ENCODE measurements around the gene IL1RAPL2. TPM values are rescaled to one million over a fixed set of nuclear protein-coding genes. Genes with fewer than 3 reads are reported as not detected.

IL1RAPL2 gene
- total RNA-seq, 4 donors from 2014 or later: 0.16 TPM; not detected in 3

DNA sequence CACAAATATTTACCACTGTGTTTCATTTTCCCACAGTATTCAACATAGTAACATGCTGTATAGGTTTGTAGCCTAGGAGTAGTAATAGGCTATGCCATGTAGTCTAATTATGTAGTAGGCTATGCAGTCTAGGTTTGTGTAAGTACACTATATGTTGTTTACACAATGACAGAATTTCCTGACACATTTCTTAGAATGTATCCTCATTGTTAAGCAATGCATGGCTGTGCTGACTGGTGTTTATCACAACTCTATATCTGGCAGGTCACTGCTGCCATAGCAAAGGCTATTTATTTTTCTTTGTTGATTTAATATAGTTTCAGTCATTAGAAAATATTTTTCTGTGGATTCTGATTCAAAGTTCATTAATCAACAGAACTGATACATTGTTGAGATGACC lies 762.8 kb downstream of the IL1RAPL2 start:
- Histone ChIP-seq H3K36me3 (no peaks in the 10 kb centered on the region), H3K4me1 (no peaks in the 10 kb centered on the region), H3K27me3 (no peaks in the 10 kb centered on the region), H3K4me3 (no peak overlapping the region), H3K9me3 (no peaks in the 10 kb centered on the region), H3K27ac (no peak overlapping the region)
- TF ChIP-seq, protein P1, sequence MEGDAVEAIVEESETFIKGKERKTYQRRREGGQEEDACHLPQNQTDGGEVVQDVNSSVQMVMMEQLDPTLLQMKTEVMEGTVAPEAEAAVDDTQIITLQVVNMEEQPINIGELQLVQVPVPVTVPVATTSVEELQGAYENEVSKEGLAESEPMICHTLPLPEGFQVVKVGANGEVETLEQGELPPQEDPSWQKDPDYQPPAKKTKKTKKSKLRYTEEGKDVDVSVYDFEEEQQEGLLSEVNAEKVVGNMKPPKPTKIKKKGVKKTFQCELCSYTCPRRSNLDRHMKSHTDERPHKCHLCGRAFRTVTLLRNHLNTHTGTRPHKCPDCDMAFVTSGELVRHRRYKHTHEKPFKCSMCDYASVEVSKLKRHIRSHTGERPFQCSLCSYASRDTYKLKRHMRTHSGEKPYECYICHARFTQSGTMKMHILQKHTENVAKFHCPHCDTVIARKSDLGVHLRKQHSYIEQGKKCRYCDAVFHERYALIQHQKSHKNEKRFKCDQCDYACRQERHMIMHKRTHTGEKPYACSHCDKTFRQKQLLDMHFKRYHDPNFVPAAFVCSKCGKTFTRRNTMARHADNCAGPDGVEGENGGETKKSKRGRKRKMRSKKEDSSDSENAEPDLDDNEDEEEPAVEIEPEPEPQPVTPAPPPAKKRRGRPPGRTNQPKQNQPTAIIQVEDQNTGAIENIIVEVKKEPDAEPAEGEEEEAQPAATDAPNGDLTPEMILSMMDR (IDR thresholded peaks at IDR 0.05): no peak
- TF ChIP-seq EP300 (IDR thresholded peaks at IDR 0.05; ENCODE audit: low read depth): no peak
- TF ChIP-seq POLR2AphosphoS5 (IDR thresholded peaks at IDR 0.05): no peak
- no peak for TF ChIP-seq POLR2A (IDR thresholded peaks at IDR 0.05)
- in situ Hi-C loops (cut with MboI; ENCODE audit: low pct_ligation_motif_present in 1 of 4, low pct_unique_long_range_greater_than_20kb in 1 of 4, low sequenced_read_pairs in 3 of 4): no loop called here
- intact Hi-C loops (cut with DNase I; ENCODE audit: low total_unique reads): no loop called here
- DNase-seq: no peak

DNA sequence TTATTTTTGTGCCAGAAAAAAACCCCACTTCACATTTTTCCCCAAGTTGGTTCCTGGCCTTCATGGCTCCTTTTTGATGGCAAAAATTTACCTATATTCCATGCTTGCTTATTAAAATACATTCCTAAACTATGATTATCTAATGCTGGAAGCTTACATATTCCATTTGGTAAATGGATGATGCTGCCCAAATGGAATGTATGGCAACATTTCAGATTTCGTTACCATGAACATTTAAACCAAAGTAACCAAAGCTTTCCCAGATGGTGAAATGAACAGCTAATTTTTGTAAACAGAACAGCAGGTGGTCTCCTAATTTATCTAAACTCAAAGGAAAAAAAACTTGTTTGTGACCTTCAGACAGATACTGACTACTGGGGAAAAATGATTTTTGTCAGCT lies 765.2 kb downstream of the IL1RAPL2 start:
- 72% methylated on average over 1 of the region's 1 CpG; no CpG with 5 or more reads in 1 of the 2 donors for WGBS, 2 donors (ENCODE audit: low coverage in 1 of 2)
- in situ Hi-C loops (cut with MboI; ENCODE audit: low pct_ligation_motif_present in 1 of 4, low pct_unique_long_range_greater_than_20kb in 1 of 4, low sequenced_read_pairs in 3 of 4): no loop called here

DNA sequence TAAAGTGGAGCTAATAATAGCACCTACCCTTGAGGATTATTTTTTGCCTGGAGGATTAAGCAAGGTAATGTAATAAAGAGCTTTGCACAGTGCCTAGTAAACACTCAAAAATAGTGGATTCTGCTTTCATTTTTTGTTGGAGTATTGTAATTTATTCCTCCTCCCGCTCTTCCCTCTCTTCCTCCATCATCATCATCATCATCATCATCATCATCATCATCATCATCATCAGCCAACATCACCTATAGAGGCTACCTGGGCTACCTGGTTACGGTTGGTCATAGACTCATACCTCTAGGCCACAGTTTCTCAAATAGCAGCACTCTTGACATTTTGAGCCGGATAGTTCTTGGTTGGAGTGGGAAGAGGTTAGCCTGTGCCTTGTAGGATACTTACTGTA lies 781.4 kb downstream of the IL1RAPL2 start:
- Histone ChIP-seq H3K4me1 (no peaks in the 10 kb centered on the region), H3K4me3 (no peak overlapping the region), H3K27me3 (no peaks in the 10 kb centered on the region), H3K27ac (no peak overlapping the region), H3K9me3 (no peaks in the 10 kb centered on the region), H3K36me3 (no peaks in the 10 kb centered on the region)
- TF ChIP-seq, protein P1 (IDR thresholded peaks at IDR 0.05): no peak
- TF ChIP-seq POLR2AphosphoS5 (IDR thresholded peaks at IDR 0.05): no peak
- intact Hi-C loops (cut with DNase I; ENCODE audit: low total_unique reads) (no loop called here), in situ Hi-C loops (cut with MboI; ENCODE audit: low pct_ligation_motif_present in 1 of 4, low pct_unique_long_range_greater_than_20kb in 1 of 4, low sequenced_read_pairs in 3 of 4) (no loop called here)
- WGBS, 2 donors (ENCODE audit: low coverage in 1 of 2): 83 to 85% methylated on average over 1 to 3 of the region's 3 CpGs
- no peak for DNase-seq

More for the DNA sequence above, 765.2 kb downstream of the IL1RAPL2 start:
- no peaks in the 10 kb centered on the region for H3K27me3 ChIP-seq
- no peaks in the 10 kb centered on the region for H3K9me3 ChIP-seq
- H3K36me3 ChIP-seq: no peaks in the 10 kb centered on the region
- no peak for DNase-seq
- intact Hi-C loops (cut with DNase I; ENCODE audit: low total_unique reads): no loop called here
- H3K4me3 ChIP-seq: no peak overlapping the region
- H3K4me1 ChIP-seq: no peaks in the 10 kb centered on the region
- TF ChIP-seq POLR2A (IDR thresholded peaks at IDR 0.05): no peak
- TF ChIP-seq, protein P1 (IDR thresholded peaks at IDR 0.05): no peak
- TF ChIP-seq EP300 (IDR thresholded peaks at IDR 0.05; ENCODE audit: low read depth): no peak
- no peak for TF ChIP-seq POLR2AphosphoS5 (IDR thresholded peaks at IDR 0.05)
- H3K27ac ChIP-seq: no peak overlapping the region

DNA sequence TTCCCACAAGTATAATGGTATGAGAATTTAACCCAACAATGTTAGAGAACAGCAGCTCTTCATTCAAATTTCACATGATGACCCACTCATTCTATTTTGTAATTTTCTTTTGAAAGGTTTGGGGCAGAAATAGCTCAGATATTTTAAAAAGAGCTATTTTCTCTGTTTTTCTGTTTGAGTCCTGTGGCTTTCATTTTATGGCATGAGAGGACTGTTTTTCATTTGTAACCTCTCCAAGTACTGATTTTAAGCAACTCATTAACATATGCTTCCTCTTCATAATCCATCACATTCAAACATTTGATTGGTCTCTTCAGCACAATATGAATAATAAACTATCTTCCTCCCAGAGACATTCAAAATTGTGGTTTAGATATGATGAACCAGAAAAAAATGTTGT lies 783.5 kb downstream of the IL1RAPL2 start:
- intact Hi-C loops (cut with DNase I; ENCODE audit: low total_unique reads): no loop called here
- in situ Hi-C loops (cut with MboI; ENCODE audit: low pct_ligation_motif_present in 1 of 4, low pct_unique_long_range_greater_than_20kb in 1 of 4, low sequenced_read_pairs in 3 of 4): no loop called here
- no peak for TF ChIP-seq POLR2A (IDR thresholded peaks at IDR 0.05)
- TF ChIP-seq, protein P1 (IDR thresholded peaks at IDR 0.05): no peak
- TF ChIP-seq EP300 (IDR thresholded peaks at IDR 0.05; ENCODE audit: low read depth): no peak
- no peak for TF ChIP-seq POLR2AphosphoS5 (IDR thresholded peaks at IDR 0.05)
- no peaks in the 10 kb centered on the region for H3K9me3 ChIP-seq
- H3K36me3 ChIP-seq: no peaks in the 10 kb centered on the region
- H3K27ac ChIP-seq: no peak overlapping the region
- no peak for DNase-seq
- no peaks in the 10 kb centered on the region for H3K27me3 ChIP-seq
- H3K4me3 ChIP-seq: no peak overlapping the region
- no peaks in the 10 kb centered on the region for H3K4me1 ChIP-seq

Data from transverse colon (tissue), 4 donors.